Measurements from ENCODE around the gene SMOC2. TPM values are rescaled to one million over a fixed set of nuclear protein-coding genes. Genes with fewer than 3 reads are reported as not detected.

Gene SMOC2
- total RNA-seq, 1 experiment from 2014 or later: not detected

DNA sequence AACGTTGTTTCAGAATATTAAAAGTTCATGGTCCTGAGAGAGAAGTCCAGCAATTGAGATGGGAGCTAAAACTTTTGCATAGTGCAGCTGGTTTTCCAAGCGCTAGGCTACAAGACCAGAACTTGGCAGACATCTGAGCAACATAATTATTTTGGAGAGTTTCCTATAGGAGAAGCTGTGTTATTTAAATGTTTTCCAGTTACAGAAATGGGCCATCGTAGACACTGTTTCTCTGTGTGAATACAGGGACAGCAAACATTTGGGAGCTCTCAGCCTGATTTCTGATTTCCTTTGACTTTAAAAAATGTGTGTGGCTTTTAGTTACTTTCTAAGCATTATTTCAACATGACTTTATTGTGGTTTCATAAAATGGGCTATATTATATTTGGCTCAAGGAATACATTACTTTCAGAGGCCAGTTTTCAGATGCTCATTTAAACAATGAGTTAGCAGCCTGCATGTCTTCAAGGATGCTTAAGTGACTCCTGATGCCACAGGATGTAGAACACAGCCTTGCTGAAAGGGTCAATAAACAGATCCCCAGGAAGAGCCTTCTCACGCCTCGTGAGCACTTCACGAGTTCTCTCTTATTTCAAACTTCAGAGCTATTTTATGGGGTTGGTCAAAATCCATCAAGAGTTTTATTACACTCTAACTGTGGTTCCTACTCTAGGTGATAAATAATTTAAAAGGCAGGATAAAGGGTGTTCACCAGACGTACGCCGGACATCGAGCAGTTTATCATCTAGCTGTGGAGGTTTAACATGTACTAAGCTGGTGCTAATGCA lies 193.8 kb downstream of the SMOC2 start:
- H3K4me1 ChIP-seq (replicated peaks): no peaks in the 10 kb centered on the region
- DNase-seq (ENCODE audit: low read depth in 1 of 2, low spot score in 2 of 2): no peak
- no peak overlapping the region for H3K4me3 ChIP-seq
- no peaks in the 10 kb centered on the region for H3K27me3 ChIP-seq (replicated peaks)
- H3K9me3 ChIP-seq (replicated peaks): peaks cover 10% of the 10 kb centered on the region
- H3K27ac ChIP-seq: no peak overlapping the region
- no peaks in the 10 kb centered on the region for H3K36me3 ChIP-seq

DNA sequence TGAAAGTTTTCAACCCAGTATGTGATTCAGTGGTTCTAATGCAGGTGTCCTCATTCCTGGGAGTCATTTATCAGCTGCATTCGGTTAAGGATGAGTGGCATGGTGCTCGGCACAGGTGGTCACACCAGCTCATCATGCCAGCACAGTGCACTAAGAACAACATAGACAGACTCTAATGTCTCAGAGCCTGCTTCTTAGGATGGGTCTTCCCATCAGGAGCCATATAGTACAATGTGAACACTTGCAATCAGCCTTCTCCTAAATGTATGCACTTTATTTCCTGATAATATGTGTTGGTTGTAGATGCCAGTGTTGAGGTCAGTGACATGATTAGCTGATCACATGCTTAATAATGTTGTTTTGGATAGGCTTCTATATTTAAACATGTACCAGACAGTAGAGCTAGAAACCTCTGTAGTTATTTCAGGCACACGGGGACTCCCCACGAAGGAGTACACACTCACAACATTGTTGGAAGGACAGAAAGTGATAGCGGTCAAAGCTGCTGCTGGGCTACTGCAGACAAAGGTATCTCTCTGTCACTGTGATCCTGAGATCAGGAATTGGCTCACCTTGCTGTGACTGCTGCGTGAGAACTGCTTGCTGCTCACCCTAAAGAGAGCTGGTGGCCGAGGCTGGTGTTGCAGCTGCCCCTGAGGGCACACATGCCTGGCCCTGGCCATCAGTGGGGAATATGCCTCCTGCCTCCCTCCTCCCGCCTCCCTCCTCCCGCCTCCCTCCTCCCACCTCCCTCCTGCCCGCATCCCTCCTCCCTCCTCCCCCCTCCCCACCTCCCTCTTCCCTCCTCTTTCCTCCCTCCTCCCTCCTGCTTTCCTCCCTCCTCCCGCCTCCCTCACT lies 195.4 kb downstream of the SMOC2 start:
- no peaks in the 10 kb centered on the region for H3K27me3 ChIP-seq (replicated peaks)
- H3K36me3 ChIP-seq: no peaks in the 10 kb centered on the region
- no peak overlapping the region for H3K27ac ChIP-seq
- H3K4me3 ChIP-seq: no peak overlapping the region
- peaks cover 10% of the 10 kb centered on the region for H3K9me3 ChIP-seq (replicated peaks)
- no peaks in the 10 kb centered on the region for H3K4me1 ChIP-seq (replicated peaks)
- DNase-seq (ENCODE audit: low read depth in 1 of 2, low spot score in 2 of 2): no peak

DNA sequence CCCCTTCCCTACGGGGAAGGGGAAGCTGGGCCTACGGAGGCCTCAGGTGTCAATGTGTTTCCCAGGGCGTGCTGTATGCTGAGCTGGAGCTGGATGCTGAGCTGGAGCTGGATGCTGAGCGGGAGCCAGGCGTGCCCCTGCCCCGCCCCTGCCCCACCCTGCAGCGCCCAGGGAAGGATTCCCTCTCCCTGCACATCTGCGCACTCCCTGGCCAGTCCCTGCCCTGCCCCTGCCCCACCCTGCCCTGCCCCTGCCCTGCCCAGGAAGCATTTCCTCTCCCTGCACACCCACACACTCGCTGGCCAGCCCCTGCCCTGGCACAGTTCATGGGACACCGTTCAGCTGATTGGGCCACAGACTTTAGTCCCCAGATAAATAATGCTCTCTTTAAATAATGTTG lies 196.8 kb downstream of the SMOC2 start:
- H3K36me3 ChIP-seq: no peaks in the 10 kb centered on the region
- H3K27me3 ChIP-seq (replicated peaks): no peaks in the 10 kb centered on the region
- no peak overlapping the region for H3K27ac ChIP-seq
- H3K4me3 ChIP-seq: no peak overlapping the region
- H3K9me3 ChIP-seq (replicated peaks): peaks cover 10% of the 10 kb centered on the region
- DNase-seq (ENCODE audit: low read depth in 1 of 2, low spot score in 2 of 2): no peak
- no peaks in the 10 kb centered on the region for H3K4me1 ChIP-seq (replicated peaks)

GRCh38 chr6:168638468-168639271 lies 197.7 kb downstream of the SMOC2 start:
- H3K9me3 ChIP-seq (replicated peaks): peaks cover 13% of the 10 kb centered on the region
- no peaks in the 10 kb centered on the region for H3K36me3 ChIP-seq
- H3K27me3 ChIP-seq (replicated peaks): no peaks in the 10 kb centered on the region
- H3K27ac ChIP-seq: no peak overlapping the region
- no peak overlapping the region for H3K4me3 ChIP-seq
- H3K4me1 ChIP-seq (replicated peaks): no peaks in the 10 kb centered on the region
- no peak for DNase-seq (ENCODE audit: low read depth in 1 of 2, low spot score in 2 of 2)

DNA sequence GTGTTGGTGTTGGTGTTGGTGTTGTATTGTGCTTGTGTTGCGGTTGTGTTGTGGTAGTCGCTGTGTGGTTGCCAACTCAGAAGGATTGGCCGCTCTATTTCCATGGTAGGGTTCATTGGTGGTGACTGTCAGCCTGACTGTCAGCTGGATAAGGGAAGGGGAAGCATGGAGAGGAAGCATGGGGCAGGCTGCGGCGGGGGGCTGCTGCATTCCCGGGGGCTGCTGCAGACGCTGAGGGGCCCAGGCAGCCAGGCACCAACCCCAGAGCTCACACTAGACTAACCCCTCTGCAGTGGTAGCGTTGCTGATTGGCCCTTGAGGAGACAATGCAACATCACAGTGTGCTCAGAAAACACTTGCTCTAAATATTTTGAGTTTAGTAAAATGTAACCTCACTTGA lies 199.2 kb downstream of the SMOC2 start:
- no peak for DNase-seq (ENCODE audit: low read depth in 1 of 2, low spot score in 2 of 2)
- H3K27me3 ChIP-seq (replicated peaks): no peaks in the 10 kb centered on the region
- peaks cover 3% of the 10 kb centered on the region; the same call in 1 of the 2 replicates for H3K9me3 ChIP-seq (replicated peaks)
- H3K27ac ChIP-seq: no peak overlapping the region
- no peak overlapping the region for H3K4me3 ChIP-seq
- no peaks in the 10 kb centered on the region for H3K36me3 ChIP-seq
- H3K4me1 ChIP-seq (replicated peaks): no peaks in the 10 kb centered on the region

DNA sequence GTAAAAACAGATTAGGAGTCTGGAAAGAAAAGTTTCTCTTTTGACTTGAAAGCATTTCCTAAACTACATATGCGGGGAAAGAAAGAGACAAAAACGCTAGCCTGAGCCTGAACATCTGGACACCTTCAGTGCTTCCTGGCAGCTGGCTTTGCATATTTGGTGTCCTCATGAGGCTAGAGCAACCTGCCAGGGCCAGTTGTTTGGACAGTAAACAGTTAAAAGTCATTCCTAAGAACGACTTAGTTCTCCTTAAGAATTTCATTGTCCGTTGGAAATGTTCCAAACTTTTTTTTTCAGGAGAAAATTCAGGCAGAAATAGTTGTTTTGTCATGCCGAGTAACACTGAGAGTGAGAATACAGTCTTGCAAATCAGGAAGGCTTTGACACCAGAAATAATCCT lies 199.8 kb downstream of the SMOC2 start:
- Histone ChIP-seq H3K4me1 (replicated peaks) (no peaks in the 10 kb centered on the region), H3K27ac (no peak overlapping the region), H3K36me3 (no peaks in the 10 kb centered on the region), H3K9me3 (replicated peaks) (peaks cover 3% of the 10 kb centered on the region; the same call in 1 of the 2 replicates), H3K4me3 (no peak overlapping the region), H3K27me3 (replicated peaks) (no peaks in the 10 kb centered on the region)
- DNase-seq (ENCODE audit: low read depth in 1 of 2, low spot score in 2 of 2): no peak

DNA sequence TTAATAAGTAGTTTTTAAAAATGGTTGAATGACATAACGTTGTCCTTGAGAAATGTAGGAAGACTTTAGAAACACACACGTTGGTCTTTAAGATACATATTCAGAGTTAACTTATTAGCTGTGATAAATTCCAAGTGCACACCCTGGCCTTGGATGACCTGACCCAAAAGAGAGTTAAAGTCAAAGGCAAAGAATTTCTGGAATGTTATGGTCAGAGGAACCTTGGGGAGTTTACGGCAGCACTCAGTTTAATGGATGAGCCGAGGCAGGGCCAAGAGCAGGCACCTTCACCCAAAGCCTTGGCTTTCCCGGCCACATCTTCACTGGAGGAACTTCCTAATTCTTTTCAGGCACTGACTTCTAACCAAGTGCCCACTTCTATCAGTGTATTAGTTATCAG lies 200.5 kb downstream of the SMOC2 start:
- H3K27me3 ChIP-seq (replicated peaks): no peaks in the 10 kb centered on the region
- DNase-seq (ENCODE audit: low read depth in 1 of 2, low spot score in 2 of 2): no peak
- H3K9me3 ChIP-seq (replicated peaks): peaks cover 3% of the 10 kb centered on the region; the same call in 1 of the 2 replicates
- H3K4me1 ChIP-seq (replicated peaks): no peaks in the 10 kb centered on the region
- H3K36me3 ChIP-seq: no peaks in the 10 kb centered on the region
- no peak overlapping the region for H3K27ac ChIP-seq
- H3K4me3 ChIP-seq: no peak overlapping the region

DNA sequence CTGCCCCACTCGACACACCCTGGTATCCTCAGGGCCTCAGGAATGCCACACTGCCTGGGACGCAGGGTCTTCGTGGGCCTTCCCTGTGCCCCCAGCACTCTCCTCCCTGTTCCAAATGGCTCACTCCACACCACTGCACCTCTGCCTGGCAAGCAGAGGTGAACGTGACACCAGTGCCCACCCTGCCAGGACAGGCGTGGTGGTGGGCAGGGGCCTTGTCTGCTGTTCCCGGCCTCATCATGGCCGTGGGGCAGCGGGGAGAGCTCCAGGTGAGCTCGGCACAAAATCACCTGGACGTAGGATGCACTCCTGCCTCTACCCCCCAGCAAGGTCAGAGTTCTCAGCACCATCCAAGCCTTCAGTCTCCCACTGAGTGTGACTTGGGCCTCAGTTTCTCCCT lies 202.4 kb downstream of the SMOC2 start:
- Histone ChIP-seq H3K36me3 (no peaks in the 10 kb centered on the region), H3K27me3 (replicated peaks) (no peaks in the 10 kb centered on the region), H3K4me3 (no peak overlapping the region), H3K9me3 (replicated peaks) (peaks cover 3% of the 10 kb centered on the region; the same call in 1 of the 2 replicates), H3K4me1 (replicated peaks) (no peaks in the 10 kb centered on the region), H3K27ac (no peak overlapping the region)
- no peak for DNase-seq (ENCODE audit: low read depth in 1 of 2, low spot score in 2 of 2)

DNA sequence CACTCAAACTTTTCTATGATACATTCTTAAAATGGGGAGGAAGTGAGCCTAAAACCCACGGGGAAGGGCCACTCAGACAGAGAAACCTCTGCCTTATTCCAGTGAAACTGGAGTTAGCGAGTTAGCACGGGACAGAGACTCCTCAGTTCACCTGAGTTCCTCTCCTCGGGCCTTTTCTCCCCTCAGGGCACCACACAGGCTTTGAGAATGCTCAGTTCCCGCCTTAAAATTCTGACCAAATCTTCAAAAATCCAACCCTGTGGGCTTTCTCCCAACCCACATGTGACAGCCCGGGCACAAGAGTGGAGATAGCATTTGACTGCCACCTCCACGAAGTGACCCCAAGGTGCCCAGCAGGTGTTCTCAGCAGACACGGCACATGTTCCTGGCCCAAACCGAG lies 204.3 kb downstream of the SMOC2 start:
- no peaks in the 10 kb centered on the region for H3K36me3 ChIP-seq
- H3K27ac ChIP-seq: no peak overlapping the region
- H3K4me1 ChIP-seq (replicated peaks): no peaks in the 10 kb centered on the region
- no peaks in the 10 kb centered on the region for H3K27me3 ChIP-seq (replicated peaks)
- no peak overlapping the region for H3K4me3 ChIP-seq
- peaks cover 9% of the 10 kb centered on the region; the same call in 1 of the 2 replicates for H3K9me3 ChIP-seq (replicated peaks)
- no peak for DNase-seq (ENCODE audit: low read depth in 1 of 2, low spot score in 2 of 2)

- H3K27me3 ChIP-seq (replicated peaks): no peaks in the 10 kb centered on the region
- no peaks in the 10 kb centered on the region for H3K4me1 ChIP-seq (replicated peaks)
- H3K36me3 ChIP-seq: no peaks in the 10 kb centered on the region
- H3K4me3 ChIP-seq: no peak overlapping the region
- no peak for DNase-seq (ENCODE audit: low read depth in 1 of 2, low spot score in 2 of 2)
- no peak overlapping the region for H3K27ac ChIP-seq
- peaks cover 9% of the 10 kb centered on the region; the same call in 1 of the 2 replicates for H3K9me3 ChIP-seq (replicated peaks)
Observed at GRCh38 chr6:168647271-168647670, 206.3 kb downstream of the SMOC2 start.

GRCh38 chr6:168648240-168649125 lies 207.5 kb downstream of the SMOC2 start:
- DNase-seq (ENCODE audit: low read depth in 1 of 2, low spot score in 2 of 2): no peak
- Histone ChIP-seq H3K4me1 (replicated peaks) (no peaks in the 10 kb centered on the region), H3K27ac (no peak overlapping the region), H3K4me3 (no peak overlapping the region), H3K27me3 (replicated peaks) (no peaks in the 10 kb centered on the region), H3K36me3 (no peaks in the 10 kb centered on the region), H3K9me3 (replicated peaks) (peaks cover 6% of the 10 kb centered on the region; the same call in 1 of the 2 replicates)

DNA sequence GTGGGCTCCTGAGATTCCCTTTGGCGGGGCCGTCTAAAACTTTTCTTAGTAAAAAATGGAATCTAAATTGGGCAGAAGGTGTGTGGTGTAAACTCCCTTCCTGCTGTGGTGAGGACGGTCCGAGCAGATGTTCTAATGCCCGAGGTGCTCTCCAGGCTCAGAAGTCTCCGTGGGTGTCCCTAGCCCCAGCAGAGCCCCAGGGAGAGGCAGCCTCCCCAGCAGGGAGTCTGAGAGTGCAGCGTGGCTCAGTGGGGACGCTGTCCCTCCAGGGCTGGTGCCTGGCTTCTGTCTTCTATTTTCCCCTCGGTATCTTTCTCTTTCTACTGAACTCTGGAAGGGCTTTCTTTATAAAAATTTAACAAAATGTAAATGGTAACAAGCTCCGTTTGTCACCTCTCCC lies 208.2 kb downstream of the SMOC2 start:
- Histone ChIP-seq H3K36me3 (no peaks in the 10 kb centered on the region), H3K4me3 (no peak overlapping the region), H3K4me1 (replicated peaks) (no peaks in the 10 kb centered on the region), H3K27ac (no peak overlapping the region), H3K9me3 (replicated peaks) (peaks cover 6% of the 10 kb centered on the region; the same call in 1 of the 2 replicates), H3K27me3 (replicated peaks) (no peaks in the 10 kb centered on the region)
- no peak for DNase-seq (ENCODE audit: low read depth in 1 of 2, low spot score in 2 of 2)

DNA sequence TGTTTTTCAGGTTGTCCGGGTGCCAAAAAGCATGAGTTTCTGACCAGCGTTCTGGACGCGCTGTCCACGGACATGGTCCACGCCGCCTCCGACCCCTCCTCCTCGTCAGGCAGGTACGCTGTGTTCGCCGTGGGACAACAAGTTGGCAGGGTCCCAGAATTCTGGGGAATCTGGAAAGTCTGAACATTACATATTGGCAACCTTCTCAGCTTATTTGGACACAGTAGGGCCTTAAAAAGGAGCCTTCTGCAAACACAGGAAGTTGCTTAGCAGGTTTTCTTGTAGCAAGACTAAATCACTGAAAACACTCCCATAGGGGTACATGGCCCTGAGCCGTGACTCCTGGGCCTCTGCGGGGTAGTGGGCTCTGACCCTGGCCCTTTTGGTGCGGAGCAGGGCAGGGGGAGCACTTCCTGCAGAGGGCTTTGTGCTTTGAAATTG lies 209.7 kb downstream of the SMOC2 start:
- Histone ChIP-seq H3K27ac (no peak overlapping the region), H3K4me3 (no peak overlapping the region)
- no peak for DNase-seq (ENCODE audit: low read depth in 1 of 2, low spot score in 2 of 2)

More for the DNA sequence above, 209.7 kb downstream of the SMOC2 start:
- H3K27me3 ChIP-seq (replicated peaks): no peaks in the 10 kb centered on the region
- H3K36me3 ChIP-seq: no peaks in the 10 kb centered on the region
- H3K9me3 ChIP-seq (replicated peaks): peaks cover 6% of the 10 kb centered on the region; the same call in 1 of the 2 replicates
- no peaks in the 10 kb centered on the region for H3K4me1 ChIP-seq (replicated peaks)
